OCI-LY1 (cell line): ENCODE data around the gene POU2F2.

ENCODE experiments used
- H2AFZ ChIP-seq: fragments of 200-600 bp; sonication (generic), shearing (Covaris generic); 2 replicates; pipeline ENCODE4 v1.6.0; 2014; ENCODE audit warnings: antibody characterized with exemption, mild to moderate bottlenecking, low read length
- H3F3A ChIP-seq: fragments of 200-600 bp; sonication (generic), shearing (Covaris generic); 2 replicates; pipeline ENCODE4 v1.6.0; 2014; ENCODE audit warnings: mild to moderate bottlenecking, antibody characterized with exemption, low read length, moderate library complexity; ENCODE audit not compliant: insufficient read depth
- H3K27ac ChIP-seq: fragments of 200-600 bp; sonication (generic); 2 replicates; pipeline ENCODE4 v1.5.1; 2014; ENCODE audit warnings: low read length, mixed run types, mild to moderate bottlenecking, low read depth; ENCODE audit not compliant: poor library complexity, severe bottlenecking
- H3K27me3 ChIP-seq: fragments of 200-600 bp; sonication (generic); 2 replicates; pipeline ENCODE4 v1.6.0; 2014; ENCODE audit warnings: antibody characterized with exemption, mild to moderate bottlenecking, low read length, moderate library complexity; ENCODE audit not compliant: insufficient read depth
- H3K36me3 ChIP-seq: fragments of 200-600 bp; sonication (generic); 2 replicates; pipeline ENCODE4 v1.6.1; 2014; ENCODE audit warnings: mild to moderate bottlenecking, antibody characterized with exemption, low read length, moderate library complexity, mixed read lengths; ENCODE audit not compliant: insufficient read depth
- H3K4me1 ChIP-seq: fragments of 200-600 bp; sonication (generic); 2 replicates; pipeline ENCODE4 v1.5.1; 2014; ENCODE audit warnings: mild to moderate bottlenecking, low read length, moderate library complexity; ENCODE audit not compliant: insufficient read depth, severe bottlenecking
- H3K4me2 ChIP-seq: fragments of 200-600 bp; sonication (generic), shearing (Covaris generic); 2 replicates; pipeline ENCODE4 v1.6.1; 2014; ENCODE audit warnings: low read length
- H3K4me3 ChIP-seq: fragments of 200-600 bp; sonication (generic); 2 replicates; pipeline ENCODE4 v1.5.1; 2014; ENCODE audit warnings: low read length, low read depth, mild to moderate bottlenecking, mixed read lengths; ENCODE audit not compliant: poor library complexity, severe bottlenecking
- H3K79me2 ChIP-seq: fragments of 200-600 bp; shearing (Covaris generic); 2 replicates; pipeline ENCODE4 v1.6.1; 2016; ENCODE audit warnings: mixed run types, low read length, mixed read lengths; ENCODE audit not compliant: insufficient read depth
- H3K9ac ChIP-seq: fragments of 200-600 bp; sonication (generic), shearing (Covaris generic); 2 replicates; pipeline ENCODE4 v1.6.1; 2014; ENCODE audit warnings: mild to moderate bottlenecking, low read length, mixed read lengths
- H3K9me2 ChIP-seq: fragments of 200-600 bp; sonication (generic), shearing (Covaris generic); 2 replicates; pipeline ENCODE4 v1.6.1; 2014; ENCODE audit warnings: low read depth, mild to moderate bottlenecking, low read length, mixed read lengths
- H3K9me3 ChIP-seq: fragments of 200-600 bp; shearing (Covaris generic); 2 replicates; pipeline ENCODE4 v1.6.1; 2014; ENCODE audit warnings: low read length, mixed read lengths
- H4K20me1 ChIP-seq: fragments of 200-600 bp; sonication (generic), shearing (Covaris generic); 2 replicates; pipeline ENCODE4 v1.6.0; 2016; ENCODE audit warnings: mild to moderate bottlenecking, low read length; ENCODE audit not compliant: insufficient read depth
- EZH2 ChIP-seq: fragments of 200-600 bp; sonication (generic), shearing (Covaris generic); IDR thresholded peaks from 2 replicates; pipeline ENCODE4 v1.8.0; 2017; ENCODE audit warnings: borderline replicate concordance, mixed run types, mild to moderate bottlenecking, antibody characterized with exemption, low read length, moderate library complexity, mixed read lengths
- TF ChIP-seq, protein P1 (sequence below): fragments of 200-600 bp; sonication (generic), shearing (Covaris generic); IDR thresholded peaks from 2 replicates; pipeline ENCODE4 v1.5.1; 2017; ENCODE audit warnings: mild to moderate bottlenecking, antibody characterized with exemption, low read length, moderate library complexity, mixed read lengths

The POU2F2 gene

DNA sequence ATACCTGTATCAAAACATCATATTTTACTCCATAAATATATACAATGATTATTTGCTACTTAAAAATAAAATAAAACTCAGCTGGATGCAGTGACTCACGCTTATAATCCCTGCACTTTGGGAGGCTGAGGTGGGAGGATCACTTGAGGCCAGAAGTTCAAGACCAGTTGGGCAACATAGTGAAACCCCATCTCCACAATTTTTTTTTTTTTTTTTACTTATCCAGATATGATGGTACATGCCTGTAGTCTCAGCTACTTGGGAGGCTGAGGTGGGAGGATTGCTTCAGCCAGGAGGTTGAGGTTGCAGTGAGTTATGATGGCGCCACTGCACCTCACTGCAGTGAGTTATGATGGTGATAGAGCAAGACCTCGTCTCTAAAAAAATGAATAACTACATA is 22.4 kb downstream of the POU2F2 start:
- no peak overlapping the region for H3K4me2 ChIP-seq
- peaks cover 5% of the 10 kb centered on the region for H3F3A ChIP-seq
- H3K36me3 ChIP-seq = peaks cover 4% of the 10 kb centered on the region; the same call in 1 of the 2 replicates
- TF ChIP-seq EZH2 = no peak
- TF ChIP-seq, protein P1, sequence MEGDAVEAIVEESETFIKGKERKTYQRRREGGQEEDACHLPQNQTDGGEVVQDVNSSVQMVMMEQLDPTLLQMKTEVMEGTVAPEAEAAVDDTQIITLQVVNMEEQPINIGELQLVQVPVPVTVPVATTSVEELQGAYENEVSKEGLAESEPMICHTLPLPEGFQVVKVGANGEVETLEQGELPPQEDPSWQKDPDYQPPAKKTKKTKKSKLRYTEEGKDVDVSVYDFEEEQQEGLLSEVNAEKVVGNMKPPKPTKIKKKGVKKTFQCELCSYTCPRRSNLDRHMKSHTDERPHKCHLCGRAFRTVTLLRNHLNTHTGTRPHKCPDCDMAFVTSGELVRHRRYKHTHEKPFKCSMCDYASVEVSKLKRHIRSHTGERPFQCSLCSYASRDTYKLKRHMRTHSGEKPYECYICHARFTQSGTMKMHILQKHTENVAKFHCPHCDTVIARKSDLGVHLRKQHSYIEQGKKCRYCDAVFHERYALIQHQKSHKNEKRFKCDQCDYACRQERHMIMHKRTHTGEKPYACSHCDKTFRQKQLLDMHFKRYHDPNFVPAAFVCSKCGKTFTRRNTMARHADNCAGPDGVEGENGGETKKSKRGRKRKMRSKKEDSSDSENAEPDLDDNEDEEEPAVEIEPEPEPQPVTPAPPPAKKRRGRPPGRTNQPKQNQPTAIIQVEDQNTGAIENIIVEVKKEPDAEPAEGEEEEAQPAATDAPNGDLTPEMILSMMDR = no peak
- H4K20me1 ChIP-seq = no peaks in the 10 kb centered on the region
- no peak overlapping the region for H3K4me3 ChIP-seq
- H3K9me3 ChIP-seq = no peaks in the 10 kb centered on the region
- H2AFZ ChIP-seq = no peak overlapping the region
- H3K79me2 ChIP-seq = no peaks in the 10 kb centered on the region
- H3K9me2 ChIP-seq = no peaks in the 10 kb centered on the region
- H3K9ac ChIP-seq = no peak overlapping the region
- peak overlapping the region; percentile 70 for H3K27ac ChIP-seq
- peaks cover 32% of the 10 kb centered on the region for H3K4me1 ChIP-seq
- H3K27me3 ChIP-seq = no peaks in the 10 kb centered on the region

DNA sequence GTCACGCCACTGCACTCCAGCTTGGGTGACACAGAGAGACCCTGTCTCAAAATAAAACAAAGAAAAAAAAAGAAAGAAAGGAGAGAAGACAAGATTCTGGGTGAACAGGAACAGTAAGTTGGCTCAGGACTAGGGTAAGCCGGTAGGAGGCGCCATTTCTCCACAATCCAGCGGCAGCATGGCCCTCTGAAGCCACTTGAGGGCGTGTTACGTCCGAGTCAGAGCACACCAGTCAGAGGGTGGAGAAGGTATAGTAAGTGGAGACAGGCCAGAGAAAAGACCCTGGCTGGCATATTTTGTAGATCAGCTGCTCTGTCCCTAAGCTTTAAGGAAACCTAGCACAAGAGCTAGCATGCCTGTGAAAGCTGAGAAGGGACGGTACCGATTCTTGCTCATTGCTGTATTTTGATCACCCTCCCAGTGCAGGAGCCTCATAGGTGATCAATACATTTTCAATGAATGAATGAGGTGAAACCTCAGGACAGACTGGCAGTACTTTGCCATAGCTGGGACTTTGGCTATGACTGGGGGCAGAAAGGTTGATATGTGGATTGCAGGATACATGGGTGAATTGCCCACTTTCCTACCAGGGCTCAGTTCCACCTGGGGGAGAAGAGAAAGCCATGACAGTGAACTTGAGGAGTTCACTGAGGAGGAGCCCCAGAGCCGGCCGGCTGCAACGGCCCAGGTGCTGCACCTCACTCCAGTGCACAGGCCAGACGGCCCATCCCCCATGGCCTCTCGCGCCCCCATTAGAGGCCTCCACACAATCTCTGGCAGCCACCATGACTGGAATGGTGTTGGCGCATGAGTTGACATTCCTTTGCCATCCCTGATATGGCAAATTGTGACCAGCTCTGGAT is 23.5 kb downstream of the POU2F2 start:
- peak overlapping the region; percentile 48 for H3K4me2 ChIP-seq
- no peak for TF ChIP-seq EZH2
- TF ChIP-seq, protein P1 = peak; percentile 100
- no peaks in the 10 kb centered on the region for H3F3A ChIP-seq
- peak overlapping the region; percentile 43; the same call in 1 of the 2 replicates for H3K9ac ChIP-seq
- peaks cover 4% of the 10 kb centered on the region for H3K36me3 ChIP-seq
- peak overlapping the region; percentile 70 for H3K27ac ChIP-seq
- peaks cover 21% of the 10 kb centered on the region for H3K4me1 ChIP-seq
- H3K9me3 ChIP-seq = no peaks in the 10 kb centered on the region
- H3K9me2 ChIP-seq = no peaks in the 10 kb centered on the region
- no peaks in the 10 kb centered on the region for H4K20me1 ChIP-seq
- no peak overlapping the region for H2AFZ ChIP-seq
- H3K79me2 ChIP-seq = no peaks in the 10 kb centered on the region
- H3K4me3 ChIP-seq = no peak overlapping the region
- H3K27me3 ChIP-seq = no peaks in the 10 kb centered on the region

DNA sequence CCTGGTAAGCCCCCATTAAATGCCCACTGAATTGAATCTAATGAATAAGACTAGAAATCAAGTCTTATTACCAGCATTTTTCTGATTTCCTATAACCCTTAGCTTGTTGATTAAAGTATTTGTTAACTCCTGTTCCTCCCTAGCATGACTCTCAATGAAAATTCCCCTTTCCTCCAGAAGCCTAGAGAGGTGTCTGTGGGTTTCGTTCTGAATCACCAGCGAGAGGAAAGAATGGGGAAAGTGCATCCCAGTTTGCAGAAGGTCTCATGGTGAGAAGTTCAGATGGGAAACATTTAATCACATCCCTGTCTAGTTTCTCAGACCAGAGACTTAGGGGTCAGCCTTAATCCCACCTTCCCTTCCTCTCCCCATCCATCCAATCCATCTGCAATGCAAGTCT is 26.9 kb downstream of the POU2F2 start:
- H2AFZ ChIP-seq = no peak overlapping the region
- H3K4me1 ChIP-seq = peaks cover 9% of the 10 kb centered on the region
- no peaks in the 10 kb centered on the region for H3K27me3 ChIP-seq
- H3K9me3 ChIP-seq = no peaks in the 10 kb centered on the region
- H3K9ac ChIP-seq = no peak overlapping the region
- no peak overlapping the region for H3K4me3 ChIP-seq
- no peak overlapping the region for H3K27ac ChIP-seq
- peaks cover 3% of the 10 kb centered on the region; the same call in 1 of the 2 replicates for H3K36me3 ChIP-seq
- H3K4me2 ChIP-seq = no peak overlapping the region
- H4K20me1 ChIP-seq = no peaks in the 10 kb centered on the region
- no peaks in the 10 kb centered on the region for H3F3A ChIP-seq
- no peak for TF ChIP-seq EZH2
- TF ChIP-seq, protein P1 = no peak
- H3K9me2 ChIP-seq = no peaks in the 10 kb centered on the region
- H3K79me2 ChIP-seq = no peaks in the 10 kb centered on the region
